A549 (cell line): ENCODE measurements around the gene IKZF3. TPM values are rescaled to one million over a fixed set of nuclear protein-coding genes. Genes with fewer than 3 reads are reported as not detected.
A peak's percentile ranks its signal among the peaks of the same experiment; 100 is the strongest.

Experiments used
- ATAC-seq, 2 experiments: fragments of 200-7000 bp in 1 of 2; fragments of >200 bp in 1 of 2; cut with Nextera tagmentation in 1 of 2; cut with Tn5 transposase in 1 of 2; 3 replicates each; pipeline versions ENCODE4 v1.8.0 to v1.9.1; 2018 to 2020; ENCODE audit warnings: mild to moderate bottlenecking in 1 of 2, moderate library complexity in 1 of 2
- CTCF ChIA-PET: fragments of 300-600 bp; sonication (Branson Sonifier 250); formaldehyde crosslinking; extraction: SDS; loops from one replicate; lab custom pipeline; 2021; ENCODE audit warnings: antibody characterized with exemption, inconsistent platforms; lab: Yijun Ruan, JAX
- POLR2A ChIA-PET: fragments of 350-600 bp; formaldehyde crosslinking; extraction: SDS; loops from one replicate; lab custom pipeline; 2021; ENCODE audit warnings: antibody characterized with exemption, inconsistent platforms; lab: Yijun Ruan, JAX
- DNase-seq, 2 experiments: peaks; one replicate each; pipeline versions ENCODE4 v3.0.0 to v3.0.0-alpha.2; 2011 to 2016; ENCODE audit warnings: low read depth in 1 of 2, low spot score in 1 of 2
- FAIRE-seq: peaks from 2 replicates; lab custom pipeline; 2011; peaks lifted over from hg19 to GRCh38; lab: Jason Lieb, UNC
- H3K27ac ChIP-seq, 2 experiments: fragments of >200 bp; sonication (Bioruptor Twin); formaldehyde crosslinking; 3 replicates each; pipeline ENCODE4 v1.5.1; 2016 to 2017
- H3K4me1 ChIP-seq: fragments of >200 bp; sonication (Bioruptor Twin); formaldehyde crosslinking; 3 replicates; pipeline ENCODE4 v1.6.1; 2016
- H3K4me2 ChIP-seq: fragments of >200 bp; sonication (Bioruptor Twin); formaldehyde crosslinking; 3 replicates; pipeline ENCODE4 v1.6.1; 2016
- H3K4me3 ChIP-seq: fragments of >200 bp; sonication (Bioruptor Twin); formaldehyde crosslinking; 3 replicates; pipeline ENCODE4 v1.5.1; 2016
- H3K9me3 ChIP-seq: fragments of >200 bp; sonication (Bioruptor Twin); formaldehyde crosslinking; 3 replicates; pipeline ENCODE4 v1.6.1; 2016
- CBX8 ChIP-seq: fragments of 200-600 bp; sonication (generic); IDR thresholded peaks from 2 replicates; pipeline ENCODE4 v1.6.1; 2016
- CHD4 ChIP-seq: fragments of 200-600 bp; sonication (generic); IDR thresholded peaks from 2 replicates; pipeline ENCODE4 v1.6.1; 2016; ENCODE audit warnings: antibody characterized with exemption, mild to moderate bottlenecking, borderline replicate concordance
- EP300 ChIP-seq, 2 experiments: fragments of >200 bp; sonication (Bioruptor Twin); formaldehyde crosslinking; IDR thresholded peaks; 2 replicates in 1 of 2; 3 replicates in 1 of 2; pipeline ENCODE4 v1.6.1; 2016 to 2017
- FOSL2 ChIP-seq, 2 experiments: fragments of 450-650 bp in 1 of 2; fragments of >200 bp in 1 of 2; sonication (Bioruptor Twin) in 1 of 2; formaldehyde crosslinking; IDR thresholded peaks; 2 replicates each; pipeline versions ENCODE4 v1.5.0 to v1.6.1; 2016 to 2020; ENCODE audit warnings: mild to moderate bottlenecking in 1 of 2, moderate library complexity in 1 of 2
- GATA3 ChIP-seq: IDR thresholded peaks from 2 replicates; pipeline ENCODE4 v1.6.1; 2012; ENCODE audit warnings: borderline replicate concordance
- HOXB13 ChIP-seq: fragments of 250-450 bp; sonication (Bioruptor Pico); IDR thresholded peaks from 2 replicates; pipeline ENCODE4 v1.5.0; 2020; ENCODE audit warnings: low read depth, mild to moderate bottlenecking, moderate library complexity
- HOXB5 ChIP-seq: fragments of 250-450 bp; sonication (Bioruptor Pico); IDR thresholded peaks from 2 replicates; pipeline ENCODE4 v1.5.0; 2020; ENCODE audit warnings: mild to moderate bottlenecking, moderate library complexity
- JUN ChIP-seq, 2 experiments: fragments of >200 bp; sonication (Bioruptor Twin); formaldehyde crosslinking; IDR thresholded peaks; 2 replicates in 1 of 2; 3 replicates in 1 of 2; pipeline ENCODE4 v1.6.1; 2016 to 2017
- KDM5A ChIP-seq: fragments of 200-600 bp; sonication (generic); IDR thresholded peaks from 2 replicates; pipeline ENCODE4 v1.6.1; 2016; ENCODE audit warnings: antibody characterized with exemption, mild to moderate bottlenecking
- MYC ChIP-seq: IDR thresholded peaks from 2 replicates; pipeline ENCODE4 v1.6.1; 2012; ENCODE audit warnings: mild to moderate bottlenecking, inconsistent platforms, low read length, improper control_type of control experiment, borderline replicate concordance
- NFE2L2 ChIP-seq: fragments of 150-350 bp; conservative IDR thresholded peaks from 2 replicates; pipeline ENCODE4 v1.6.1; 2014; ENCODE audit warnings: low read length
- NR3C1 ChIP-seq: fragments of >200 bp; sonication (Bioruptor Twin); formaldehyde crosslinking; IDR thresholded peaks from 3 replicates; pipeline ENCODE4 v1.6.1; 2017
- PHF8 ChIP-seq: fragments of 200-600 bp; sonication (generic); IDR thresholded peaks from 2 replicates; pipeline ENCODE4 v1.6.1; 2016; ENCODE audit warnings: low read depth, mild to moderate bottlenecking, antibody characterized with exemption, moderate library complexity, borderline replicate concordance
- RAD21 ChIP-seq, 2 experiments: fragments of >200 bp in 1 of 2; sonication (Bioruptor Twin) in 1 of 2; formaldehyde crosslinking in 1 of 2; IDR thresholded peaks in 1 of 2; conservative IDR thresholded peaks in 1 of 2; 2 replicates in 1 of 2; 3 replicates in 1 of 2; pipeline ENCODE4 v1.6.1; 2012 to 2018; ENCODE audit warnings: inconsistent platforms in 1 of 2
- RFX5 ChIP-seq: fragments of 450-650 bp; IDR thresholded peaks from 2 replicates; pipeline ENCODE4 v1.7.1; 2014; ENCODE audit warnings: antibody characterized with exemption, mild to moderate bottlenecking, moderate library complexity
- TP53 ChIP-seq: fragments of 250-450 bp; sonication (Bioruptor Pico); IDR thresholded peaks from 2 replicates; pipeline ENCODE4 v1.5.0; 2021; ENCODE audit warnings: mild to moderate bottlenecking, moderate library complexity
- ZSCAN20 ChIP-seq: fragments of 250-450 bp; sonication (Bioruptor Pico); IDR thresholded peaks from 2 replicates; pipeline ENCODE4 v1.8.0; 2022; ENCODE audit warnings: mild to moderate bottlenecking, moderate library complexity
- WGBS: methylation state at CpG from one replicate; pipeline ENCODE4 v1.1.6; 2017; ENCODE audit errors: missing lambda C conversion rate; 5-methylcytosine and 5-hydroxymethylcytosine counted together
- polyA plus RNA-seq, 4 experiments: library from polyadenylated mRNA; depleted of rRNA in 3 of 4; stranded (reverse); fragments of >200 nt; fragmentation: RNase III in 1 of 4; extraction: RNeasy Plus Mini Kit Qiagen cat#74134 plus additional on column Dnase treatment in 1 of 4; gene quantifications; 2 replicates in 3 of 4; 3 replicates in 1 of 4; pipeline ENCODE4 v1.2.3, GENCODE V29; 2011 to 2017
- TF ChIP-seq, protein P1 (sequence below): fragments of 250-450 bp; sonication (Bioruptor Pico); IDR thresholded peaks from 2 replicates; pipeline ENCODE4 v1.5.0; 2021; ENCODE audit warnings: mild to moderate bottlenecking, moderate library complexity, borderline replicate concordance
- TF ChIP-seq, protein P2 (sequence below): fragments of 200-600 bp; sonication (generic); IDR thresholded peaks from 2 replicates; pipeline ENCODE4 v1.6.1; 2016; ENCODE audit warnings: antibody characterized with exemption, mild to moderate bottlenecking, moderate library complexity
- TF ChIP-seq, protein P3 (sequence below): fragments of 450-650 bp; IDR thresholded peaks from 2 replicates; pipeline ENCODE4 v1.6.1; 2014; ENCODE audit warnings: antibody characterized with exemption
- TF ChIP-seq, protein P4 (sequence below): IDR thresholded peaks from 2 replicates; pipeline ENCODE4 v1.6.1; 2012
- TF ChIP-seq, protein P5 (sequence below): fragments of 150-350 bp; IDR thresholded peaks from 2 replicates; pipeline ENCODE4 v1.6.1; 2014; ENCODE audit warnings: low read depth, mild to moderate bottlenecking, low read length
- TF ChIP-seq, protein P6 (sequence below): IDR thresholded peaks from 2 replicates; pipeline ENCODE4 v1.6.1; 2012; ENCODE audit warnings: low read depth, borderline replicate concordance
- TF ChIP-seq, protein P7 (sequence below): fragments of >200 bp; sonication (Bioruptor Twin); formaldehyde crosslinking; IDR thresholded peaks from 2 replicates; pipeline ENCODE4 v1.6.1; 2016

IKZF3 gene
- polyA plus RNA-seq, 2 of the 4 experiments (the other 2 are of a cell fraction) = not detected

DNA sequence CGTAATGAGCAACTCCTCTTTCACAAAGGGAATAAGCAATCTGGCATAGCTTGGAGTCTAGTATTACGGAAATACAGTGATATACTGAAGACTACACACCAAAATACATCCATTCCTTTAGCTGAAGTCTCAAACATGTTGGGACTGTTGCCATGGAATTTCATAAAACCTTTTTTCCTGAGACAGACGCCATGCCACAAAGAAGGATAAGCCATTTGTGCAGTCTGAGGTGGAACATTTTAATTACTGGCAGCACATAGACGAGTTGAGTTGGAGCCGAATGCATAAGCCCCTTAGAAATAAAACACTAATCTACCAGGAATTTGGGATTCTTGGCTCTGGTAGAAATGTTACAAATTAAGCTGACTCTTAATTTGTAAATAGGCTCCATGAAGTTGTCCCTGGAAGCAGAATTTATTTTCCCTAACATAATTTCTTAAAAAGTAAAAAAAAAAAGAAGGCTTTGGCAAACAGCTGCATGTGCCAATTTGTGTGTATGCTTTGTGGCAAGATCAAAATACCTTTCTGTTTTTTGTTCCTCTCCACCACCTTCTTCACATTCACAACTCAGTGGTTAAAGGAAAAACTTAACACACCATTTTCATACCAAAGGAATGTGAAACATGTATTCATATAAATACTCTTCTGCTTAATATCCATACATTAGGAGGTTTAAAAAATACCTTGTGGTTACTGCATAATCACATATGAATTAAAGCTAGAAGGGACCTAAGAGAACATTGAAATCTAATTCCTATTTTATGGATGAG lies 100.9 kb downstream of the IKZF3 start:
- no peak overlapping the region for H3K4me3 ChIP-seq
- FAIRE-seq = peak; percentile 43
- no peaks in the 10 kb centered on the region for H3K4me1 ChIP-seq
- H3K27ac ChIP-seq = no peak overlapping the region
- ATAC-seq = no peak
- H3K9me3 ChIP-seq = peaks cover 23% of the 10 kb centered on the region
- WGBS = 43% methylated on average over 5 of the region's 5 CpGs
- CTCF ChIA-PET = interaction anchor here (1.0 to 4.4 kb wide), 4 partner anchors 9 to 163 kb away, joined by 3 to 33 read pairs (median 14); no protein-coding TSS in a partner anchor
- no peak overlapping the region for H3K4me2 ChIP-seq
- no peak for TF ChIP-seq PHF8
- TF ChIP-seq, protein P1, sequence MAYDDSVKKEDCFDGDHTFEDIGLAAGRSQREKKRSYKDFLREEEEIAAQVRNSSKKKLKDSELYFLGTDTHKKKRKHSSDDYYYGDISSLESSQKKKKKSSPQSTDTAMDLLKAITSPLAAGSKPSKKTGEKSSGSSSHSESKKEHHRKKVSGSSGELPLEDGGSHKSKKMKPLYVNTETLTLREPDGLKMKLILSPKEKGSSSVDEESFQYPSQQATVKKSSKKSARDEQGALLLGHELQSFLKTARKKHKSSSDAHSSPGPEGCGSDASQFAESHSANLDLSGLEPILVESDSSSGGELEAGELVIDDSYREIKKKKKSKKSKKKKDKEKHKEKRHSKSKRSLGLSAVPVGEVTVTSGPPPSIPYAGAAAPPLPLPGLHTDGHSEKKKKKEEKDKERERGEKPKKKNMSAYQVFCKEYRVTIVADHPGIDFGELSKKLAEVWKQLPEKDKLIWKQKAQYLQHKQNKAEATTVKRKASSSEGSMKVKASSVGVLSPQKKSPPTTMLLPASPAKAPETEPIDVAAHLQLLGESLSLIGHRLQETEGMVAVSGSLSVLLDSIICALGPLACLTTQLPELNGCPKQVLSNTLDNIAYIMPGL (CRISPR knock-in tag) = no peak
- TF ChIP-seq RFX5 = no peak
- TF ChIP-seq JUN (IDR thresholded peaks at IDR 0.05) = no peak
- TF ChIP-seq, protein P2, sequence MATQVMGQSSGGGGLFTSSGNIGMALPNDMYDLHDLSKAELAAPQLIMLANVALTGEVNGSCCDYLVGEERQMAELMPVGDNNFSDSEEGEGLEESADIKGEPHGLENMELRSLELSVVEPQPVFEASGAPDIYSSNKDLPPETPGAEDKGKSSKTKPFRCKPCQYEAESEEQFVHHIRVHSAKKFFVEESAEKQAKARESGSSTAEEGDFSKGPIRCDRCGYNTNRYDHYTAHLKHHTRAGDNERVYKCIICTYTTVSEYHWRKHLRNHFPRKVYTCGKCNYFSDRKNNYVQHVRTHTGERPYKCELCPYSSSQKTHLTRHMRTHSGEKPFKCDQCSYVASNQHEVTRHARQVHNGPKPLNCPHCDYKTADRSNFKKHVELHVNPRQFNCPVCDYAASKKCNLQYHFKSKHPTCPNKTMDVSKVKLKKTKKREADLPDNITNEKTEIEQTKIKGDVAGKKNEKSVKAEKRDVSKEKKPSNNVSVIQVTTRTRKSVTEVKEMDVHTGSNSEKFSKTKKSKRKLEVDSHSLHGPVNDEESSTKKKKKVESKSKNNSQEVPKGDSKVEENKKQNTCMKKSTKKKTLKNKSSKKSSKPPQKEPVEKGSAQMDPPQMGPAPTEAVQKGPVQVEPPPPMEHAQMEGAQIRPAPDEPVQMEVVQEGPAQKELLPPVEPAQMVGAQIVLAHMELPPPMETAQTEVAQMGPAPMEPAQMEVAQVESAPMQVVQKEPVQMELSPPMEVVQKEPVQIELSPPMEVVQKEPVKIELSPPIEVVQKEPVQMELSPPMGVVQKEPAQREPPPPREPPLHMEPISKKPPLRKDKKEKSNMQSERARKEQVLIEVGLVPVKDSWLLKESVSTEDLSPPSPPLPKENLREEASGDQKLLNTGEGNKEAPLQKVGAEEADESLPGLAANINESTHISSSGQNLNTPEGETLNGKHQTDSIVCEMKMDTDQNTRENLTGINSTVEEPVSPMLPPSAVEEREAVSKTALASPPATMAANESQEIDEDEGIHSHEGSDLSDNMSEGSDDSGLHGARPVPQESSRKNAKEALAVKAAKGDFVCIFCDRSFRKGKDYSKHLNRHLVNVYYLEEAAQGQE = no peak
- no peak for TF ChIP-seq CBX8
- TF ChIP-seq, protein P3, sequence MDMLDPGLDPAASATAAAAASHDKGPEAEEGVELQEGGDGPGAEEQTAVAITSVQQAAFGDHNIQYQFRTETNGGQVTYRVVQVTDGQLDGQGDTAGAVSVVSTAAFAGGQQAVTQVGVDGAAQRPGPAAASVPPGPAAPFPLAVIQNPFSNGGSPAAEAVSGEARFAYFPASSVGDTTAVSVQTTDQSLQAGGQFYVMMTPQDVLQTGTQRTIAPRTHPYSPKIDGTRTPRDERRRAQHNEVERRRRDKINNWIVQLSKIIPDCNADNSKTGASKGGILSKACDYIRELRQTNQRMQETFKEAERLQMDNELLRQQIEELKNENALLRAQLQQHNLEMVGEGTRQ = no peak
- no peak for TF ChIP-seq KDM5A
- TF ChIP-seq, protein P4, sequence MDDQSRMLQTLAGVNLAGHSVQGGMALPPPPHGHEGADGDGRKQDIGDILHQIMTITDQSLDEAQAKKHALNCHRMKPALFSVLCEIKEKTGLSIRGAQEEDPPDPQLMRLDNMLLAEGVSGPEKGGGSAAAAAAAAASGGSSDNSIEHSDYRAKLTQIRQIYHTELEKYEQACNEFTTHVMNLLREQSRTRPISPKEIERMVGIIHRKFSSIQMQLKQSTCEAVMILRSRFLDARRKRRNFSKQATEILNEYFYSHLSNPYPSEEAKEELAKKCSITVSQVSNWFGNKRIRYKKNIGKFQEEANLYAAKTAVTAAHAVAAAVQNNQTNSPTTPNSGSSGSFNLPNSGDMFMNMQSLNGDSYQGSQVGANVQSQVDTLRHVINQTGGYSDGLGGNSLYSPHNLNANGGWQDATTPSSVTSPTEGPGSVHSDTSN = no peak
- no peak for TF ChIP-seq NR3C1
- TF ChIP-seq, protein P5, sequence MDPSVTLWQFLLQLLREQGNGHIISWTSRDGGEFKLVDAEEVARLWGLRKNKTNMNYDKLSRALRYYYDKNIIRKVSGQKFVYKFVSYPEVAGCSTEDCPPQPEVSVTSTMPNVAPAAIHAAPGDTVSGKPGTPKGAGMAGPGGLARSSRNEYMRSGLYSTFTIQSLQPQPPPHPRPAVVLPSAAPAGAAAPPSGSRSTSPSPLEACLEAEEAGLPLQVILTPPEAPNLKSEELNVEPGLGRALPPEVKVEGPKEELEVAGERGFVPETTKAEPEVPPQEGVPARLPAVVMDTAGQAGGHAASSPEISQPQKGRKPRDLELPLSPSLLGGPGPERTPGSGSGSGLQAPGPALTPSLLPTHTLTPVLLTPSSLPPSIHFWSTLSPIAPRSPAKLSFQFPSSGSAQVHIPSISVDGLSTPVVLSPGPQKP = no peak
- TF ChIP-seq, protein P6, sequence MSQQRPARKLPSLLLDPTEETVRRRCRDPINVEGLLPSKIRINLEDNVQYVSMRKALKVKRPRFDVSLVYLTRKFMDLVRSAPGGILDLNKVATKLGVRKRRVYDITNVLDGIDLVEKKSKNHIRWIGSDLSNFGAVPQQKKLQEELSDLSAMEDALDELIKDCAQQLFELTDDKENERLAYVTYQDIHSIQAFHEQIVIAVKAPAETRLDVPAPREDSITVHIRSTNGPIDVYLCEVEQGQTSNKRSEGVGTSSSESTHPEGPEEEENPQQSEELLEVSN = no peak
- TF ChIP-seq GATA3 = no peak
- POLR2A ChIA-PET = no interaction called here
- no peak for DNase-seq

DNA sequence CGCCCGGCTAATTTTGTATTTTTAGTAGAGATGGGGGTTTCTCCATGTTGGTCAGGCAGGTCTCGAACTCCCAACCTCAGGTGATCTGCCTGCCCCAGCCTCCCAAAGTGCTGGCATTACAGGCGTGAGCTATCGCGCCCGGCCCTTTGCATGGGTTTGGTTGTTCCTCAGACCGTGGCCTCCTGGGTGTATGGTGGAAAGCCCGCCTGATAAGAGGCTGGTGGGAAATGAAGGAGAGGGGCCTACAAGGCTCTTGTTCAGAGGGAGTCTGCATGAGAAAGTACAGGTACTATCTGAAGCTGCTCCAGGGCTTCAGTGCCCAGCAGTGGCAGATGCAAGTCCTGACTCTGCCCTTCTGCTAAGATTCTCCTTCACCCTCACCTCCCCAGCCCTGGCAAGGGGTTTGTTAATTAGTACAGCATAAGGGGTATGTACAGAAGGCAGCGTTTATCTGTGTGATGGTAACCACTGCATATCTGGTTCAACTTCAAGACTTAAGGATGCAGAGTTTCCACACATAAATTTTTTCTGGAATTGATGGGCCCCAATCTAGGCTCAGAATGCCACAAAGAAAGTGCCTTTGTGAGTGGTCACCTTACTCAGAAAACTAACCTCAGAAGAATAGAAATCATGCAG lies 102.1 kb downstream of the IKZF3 start:
- peaks cover 20% of the 10 kb centered on the region for H3K9me3 ChIP-seq
- no peak overlapping the region for H3K4me3 ChIP-seq
- DNase-seq (no peak), ATAC-seq (no peak), FAIRE-seq (no peak)
- POLR2A ChIA-PET = no interaction called here
- CTCF ChIA-PET = interaction anchor here (1.0 to 4.9 kb wide), 8 partner anchors 8 to 139 kb away, joined by 3 to 33 read pairs (median 6); partner anchors contain the start of genes MIEN1 and PNMT
- H3K4me2 ChIP-seq = no peak overlapping the region
- 68% methylated on average over 10 of the region's 10 CpGs for WGBS
- no peaks in the 10 kb centered on the region for H3K4me1 ChIP-seq
- H3K27ac ChIP-seq = no peak overlapping the region
- no peak for TF ChIP-seq CHD4
- TF ChIP-seq NFE2L2 = no peak
- TF ChIP-seq RAD21 (conservative IDR thresholded peaks at IDR 0.05 in 1 of 2, IDR thresholded peaks at IDR 0.05 in 1 of 2) = no peak
- no peak for TF ChIP-seq EP300 (IDR thresholded peaks at IDR 0.05)
- TF ChIP-seq ZSCAN20 (CRISPR knock-in tag) = no peak
- no peak for TF ChIP-seq KDM5A
- TF ChIP-seq HOXB5 (CRISPR knock-in tag) = no peak
- no peak for TF ChIP-seq HOXB13
- TF ChIP-seq CBX8 = no peak
- no peak for TF ChIP-seq MYC
- no peak for TF ChIP-seq TP53 (CRISPR knock-in tag)
- no peak for TF ChIP-seq FOSL2 (IDR thresholded peaks at IDR 0.05)
- TF ChIP-seq FOSL2 (CRISPR knock-in tag; IDR thresholded peaks at IDR 0.05) = no peak
- TF ChIP-seq GATA3 = no peak
- TF ChIP-seq, protein P7, sequence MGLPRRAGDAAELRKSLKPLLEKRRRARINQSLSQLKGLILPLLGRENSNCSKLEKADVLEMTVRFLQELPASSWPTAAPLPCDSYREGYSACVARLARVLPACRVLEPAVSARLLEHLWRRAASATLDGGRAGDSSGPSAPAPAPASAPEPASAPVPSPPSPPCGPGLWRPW = no peak
